Karpas-422 (cell line): ENCODE data around the gene PTP4A1. TPM values are rescaled to one million over a fixed set of nuclear protein-coding genes. Genes with fewer than 3 reads are reported as not detected.
"Not testable (repeated sequence)": the region's sequence is repeated elsewhere in the genome, so short reads cannot be mapped to it uniquely, and the experiment has no call there.

ENCODE experiments used
- DNase-seq: peaks from one replicate; pipeline ENCODE4 v3.0.0-alpha.2; 2015
- H2AFZ ChIP-seq: fragments of 200-600 bp; sonication (generic); 2 replicates; pipeline ENCODE4 v1.6.1; 2014; ENCODE audit warnings: antibody characterized with exemption, low read length, mixed read lengths
- H3K27ac ChIP-seq: fragments of 200-600 bp; sonication (generic); 2 replicates; pipeline ENCODE4 v1.5.1; 2014; ENCODE audit warnings: mild to moderate bottlenecking, low read length, moderate library complexity
- H3K27me3 ChIP-seq: fragments of 200-600 bp; sonication (generic); 2 replicates; pipeline ENCODE4 v1.6.1; 2014; ENCODE audit warnings: low read length, mixed read lengths
- H3K36me3 ChIP-seq: fragments of 200-600 bp; sonication (generic); 2 replicates; pipeline ENCODE4 v1.6.1; 2014; ENCODE audit warnings: low read length, mixed read lengths; ENCODE audit not compliant: insufficient read depth
- H3K4me1 ChIP-seq: fragments of 200-600 bp; sonication (generic); 2 replicates; pipeline ENCODE4 v1.6.1; 2014; ENCODE audit warnings: mild to moderate bottlenecking, low read length, mixed read lengths
- H3K4me2 ChIP-seq: fragments of 200-600 bp; sonication (generic); 2 replicates; pipeline ENCODE4 v1.6.1; 2014; ENCODE audit warnings: low read length, low read depth, mild to moderate bottlenecking; ENCODE audit not compliant: poor library complexity, severe bottlenecking
- H3K4me3 ChIP-seq: fragments of 200-600 bp; sonication (generic); 2 replicates; pipeline ENCODE4 v1.5.1; 2014; ENCODE audit warnings: mild to moderate bottlenecking, antibody characterized with exemption, low read length, mixed read lengths
- H3K79me2 ChIP-seq: fragments of 200-600 bp; sonication (generic); 2 replicates; pipeline ENCODE4 v1.6.1; 2014; ENCODE audit warnings: mild to moderate bottlenecking, low read length, mixed read lengths
- H3K9ac ChIP-seq: fragments of 200-600 bp; sonication (generic); 2 replicates; pipeline ENCODE4 v1.6.0; 2014; ENCODE audit warnings: low read length
- H3K9me2 ChIP-seq: fragments of 200-600 bp; sonication (generic), shearing (Covaris generic); replicated peaks from 2 replicates; pipeline ENCODE4 v1.6.0; 2014; ENCODE audit warnings: mild to moderate bottlenecking, low read length, moderate library complexity; ENCODE audit not compliant: insufficient read depth
- H3K9me3 ChIP-seq: fragments of 300-700, 200-600 bp; sonication (generic); 2 replicates; pipeline ENCODE4 v1.6.1; 2014; ENCODE audit warnings: low read length, mixed read lengths
- H4K20me1 ChIP-seq: fragments of 200-600 bp; sonication (generic); 2 replicates; pipeline ENCODE4 v1.6.1; 2014; ENCODE audit warnings: mild to moderate bottlenecking, antibody characterized with exemption, low read length, low read depth; ENCODE audit not compliant: insufficient read depth
- total RNA-seq: library from RNA; depleted of rRNA; stranded (reverse); fragments of >200 nt; shearing (Covaris generic); gene quantifications from 2 replicates; pipeline ENCODE4 v1.2.3, GENCODE V29; 2014; ENCODE audit warnings: low replicate concordance

Gene PTP4A1
- total RNA-seq, 1 experiment from 2014 or later = 39.5 TPM

DNA sequence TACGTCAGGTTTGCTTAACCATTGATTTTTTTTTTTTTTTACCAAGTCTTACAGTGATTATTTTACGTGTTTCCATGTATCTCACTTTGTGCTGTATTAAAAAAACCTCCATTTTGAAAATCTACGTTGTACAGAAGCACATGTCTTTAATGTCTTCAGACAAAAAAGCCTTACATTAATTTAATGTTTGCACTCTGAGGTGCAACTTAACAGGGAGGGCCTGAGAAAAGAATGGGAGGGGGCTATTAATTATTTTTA, 8.4 kb downstream of the PTP4A1 start:
- Histone ChIP-seq H2AFZ (no peak overlapping the region), H3K79me2 (peaks cover 14% of the 10 kb centered on the region), H3K36me3 (peaks cover 64% of the 10 kb centered on the region), H3K27ac (no peak overlapping the region), H3K9me3 (no peaks in the 10 kb centered on the region), H3K9me2 (no peaks in the 10 kb centered on the region), H3K4me3 (no peak overlapping the region), H3K9ac (no peak overlapping the region), H3K4me1 (no peaks in the 10 kb centered on the region), H4K20me1 (peaks cover 25% of the 10 kb centered on the region; the same call in 1 of the 2 replicates), H3K27me3 (no peaks in the 10 kb centered on the region), H3K4me2 (no peak overlapping the region)
- DNase-seq = no peak

DNA sequence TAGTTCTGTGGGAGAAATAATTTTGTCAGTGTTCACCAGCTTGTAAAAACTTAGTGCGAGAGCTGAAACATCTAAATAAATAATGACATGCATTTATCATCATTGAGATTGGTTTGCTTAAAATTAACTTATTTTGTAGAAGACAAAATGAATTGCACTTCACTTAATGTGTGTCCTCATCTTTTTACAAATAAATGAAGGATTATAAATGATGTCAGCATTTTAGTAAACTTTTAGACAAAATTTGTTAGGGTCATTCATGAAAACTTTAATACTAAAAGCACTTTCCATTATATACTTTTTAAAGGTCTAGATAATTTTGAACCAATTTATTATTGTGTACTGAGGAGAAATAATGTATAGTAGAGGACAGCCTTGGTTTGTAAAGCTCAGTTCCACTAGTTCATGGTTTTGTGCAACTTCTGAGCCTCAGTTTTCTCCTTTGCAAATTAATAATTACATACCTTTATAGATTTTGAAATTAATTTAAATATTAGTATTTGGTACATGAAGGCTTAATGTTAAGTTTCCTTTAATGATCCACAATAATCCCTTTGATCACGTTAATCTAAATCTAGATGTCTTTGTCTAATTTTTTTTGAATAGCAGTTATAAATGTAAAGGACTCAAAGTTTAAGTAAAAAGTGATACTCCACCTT, 9.2 kb downstream of the PTP4A1 start:
- Histone ChIP-seq H3K4me1 (no peaks in the 10 kb centered on the region), H3K27ac (no peak overlapping the region), H3K4me2 (no peak overlapping the region), H2AFZ (no peak overlapping the region), H3K36me3 (peaks cover 59% of the 10 kb centered on the region), H3K4me3 (no peak overlapping the region), H3K79me2 (peaks cover 7% of the 10 kb centered on the region), H3K9me2 (no peaks in the 10 kb centered on the region), H3K27me3 (no peaks in the 10 kb centered on the region), H3K9me3 (no peaks in the 10 kb centered on the region), H3K9ac (no peak overlapping the region), H4K20me1 (peaks cover 19% of the 10 kb centered on the region; the same call in 1 of the 2 replicates)
- no peak for DNase-seq

DNA sequence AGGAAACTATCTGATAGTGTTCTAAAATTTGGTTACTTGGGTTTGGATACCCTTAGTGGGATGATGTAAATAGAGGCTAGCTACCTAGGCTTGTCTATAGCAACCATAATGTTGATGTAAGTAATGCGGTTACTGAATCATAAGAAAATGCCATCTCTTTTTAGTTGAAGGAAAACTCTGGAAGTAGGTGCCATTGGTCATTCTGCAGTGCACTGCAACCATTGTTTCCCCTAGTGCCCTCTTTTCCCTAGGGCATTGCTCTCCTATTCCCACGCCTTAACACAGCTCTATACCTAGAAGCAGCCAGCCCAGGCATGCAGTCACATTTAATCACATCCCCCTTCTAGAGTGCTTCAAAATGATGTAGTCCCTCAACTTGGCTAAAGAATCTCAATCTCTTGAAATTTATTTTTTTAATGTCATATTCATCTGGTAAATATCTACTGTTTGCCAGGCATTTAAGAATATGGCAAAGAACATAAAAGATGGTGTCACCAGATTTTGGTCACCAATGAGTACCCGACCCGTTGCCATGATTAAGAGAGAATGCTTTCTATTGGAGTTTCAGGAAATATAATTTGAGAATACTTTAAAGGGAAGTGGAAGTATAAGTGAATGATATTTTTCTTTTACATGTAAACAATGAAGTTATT, 10.4 kb downstream of the PTP4A1 start:
- Histone ChIP-seq H3K4me3 (no peak overlapping the region), H3K4me1 (no peaks in the 10 kb centered on the region), H4K20me1 (peaks cover 10% of the 10 kb centered on the region; the same call in 1 of the 2 replicates), H3K27me3 (no peaks in the 10 kb centered on the region), H3K9ac (no peak overlapping the region), H3K9me3 (no peaks in the 10 kb centered on the region), H3K36me3 (peaks cover 51% of the 10 kb centered on the region), H3K4me2 (no peak overlapping the region), H3K27ac (no peak overlapping the region), H3K79me2 (no peaks in the 10 kb centered on the region), H2AFZ (no peak overlapping the region), H3K9me2 (no peaks in the 10 kb centered on the region)
- DNase-seq = no peak

DNA sequence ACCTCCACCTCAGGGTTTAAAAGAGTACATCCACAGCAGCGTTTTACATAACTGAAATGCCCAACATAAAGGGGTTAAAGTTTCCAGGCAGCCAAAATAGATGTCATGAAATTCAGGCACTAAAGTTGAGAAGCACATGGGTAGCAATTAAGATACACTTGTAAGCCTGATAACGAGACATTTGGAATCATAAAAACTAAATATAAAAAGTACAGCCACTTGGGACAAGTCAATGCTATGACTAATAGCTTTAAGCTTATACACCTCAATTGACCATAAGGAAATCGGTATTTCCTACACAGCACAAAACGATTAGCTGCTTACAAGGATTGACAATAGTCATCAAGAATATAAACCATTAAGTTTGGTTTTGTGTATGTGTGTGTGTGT, 11.8 kb downstream of the PTP4A1 start:
- Histone ChIP-seq H2AFZ (no peak overlapping the region), H3K79me2 (no peaks in the 10 kb centered on the region), H3K4me2 (no peak overlapping the region), H3K9ac (no peak overlapping the region), H3K36me3 (peaks cover 37% of the 10 kb centered on the region), H3K27me3 (no peaks in the 10 kb centered on the region), H4K20me1 (peaks cover 10% of the 10 kb centered on the region; the same call in 1 of the 2 replicates), H3K4me3 (no peak overlapping the region), H3K27ac (no peak overlapping the region), H3K9me3 (no peaks in the 10 kb centered on the region), H3K9me2 (no peaks in the 10 kb centered on the region), H3K4me1 (no peaks in the 10 kb centered on the region)
- no peak for DNase-seq

DNA sequence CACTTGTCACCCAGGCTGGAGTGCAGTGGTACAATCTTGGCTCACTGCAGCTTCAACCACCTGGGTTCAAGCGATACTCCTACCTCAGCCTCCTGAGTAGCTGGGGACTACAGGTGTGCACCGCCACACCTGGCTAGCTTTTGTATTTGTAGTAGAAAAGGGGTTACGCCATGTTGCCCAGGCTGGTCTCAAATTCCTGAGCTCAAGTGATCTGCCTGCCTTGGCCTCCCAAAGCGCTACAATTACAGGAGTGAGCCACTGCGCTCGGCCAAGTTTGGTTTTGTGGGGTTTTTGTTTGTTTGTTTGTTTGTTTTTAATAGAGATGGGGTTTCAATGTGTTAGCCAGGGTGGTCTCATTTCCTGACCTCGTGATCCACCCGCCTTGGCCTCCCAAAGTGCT, 12.3 kb downstream of the PTP4A1 start:
- no peak overlapping the region for H3K27ac ChIP-seq
- H3K36me3 ChIP-seq = peaks cover 33% of the 10 kb centered on the region
- no peak overlapping the region for H3K9ac ChIP-seq
- H3K4me3 ChIP-seq = no peak overlapping the region
- H2AFZ ChIP-seq = no peak overlapping the region
- H3K9me2 ChIP-seq = no peaks in the 10 kb centered on the region
- H3K27me3 ChIP-seq = no peaks in the 10 kb centered on the region
- H3K9me3 ChIP-seq = no peaks in the 10 kb centered on the region
- H3K79me2 ChIP-seq = no peaks in the 10 kb centered on the region
- peaks cover 10% of the 10 kb centered on the region; the same call in 1 of the 2 replicates for H4K20me1 ChIP-seq
- H3K4me1 ChIP-seq = no peaks in the 10 kb centered on the region
- DNase-seq = no peak
- H3K4me2 ChIP-seq = no peak overlapping the region

DNA sequence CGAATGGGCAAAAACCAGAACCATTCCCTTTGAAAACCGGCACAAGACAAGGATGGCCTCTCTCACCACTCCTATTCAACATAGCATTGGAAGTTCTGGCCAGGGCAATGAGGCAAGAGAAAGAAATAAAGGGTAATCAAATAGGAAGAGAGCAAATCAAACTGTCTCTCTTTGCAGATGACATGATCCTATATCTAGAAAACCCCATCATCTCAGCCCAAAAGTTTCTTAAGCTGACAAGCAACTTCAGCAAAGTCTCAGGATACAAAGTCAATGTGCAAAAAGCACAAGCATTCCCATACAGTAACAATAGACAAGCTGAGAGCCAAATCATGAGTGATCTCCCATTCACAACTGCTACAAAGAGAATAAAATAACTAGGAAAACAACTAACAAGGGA, 13.4 kb downstream of the PTP4A1 start:
- not testable (repeated sequence) for H3K4me1 ChIP-seq

DNA sequence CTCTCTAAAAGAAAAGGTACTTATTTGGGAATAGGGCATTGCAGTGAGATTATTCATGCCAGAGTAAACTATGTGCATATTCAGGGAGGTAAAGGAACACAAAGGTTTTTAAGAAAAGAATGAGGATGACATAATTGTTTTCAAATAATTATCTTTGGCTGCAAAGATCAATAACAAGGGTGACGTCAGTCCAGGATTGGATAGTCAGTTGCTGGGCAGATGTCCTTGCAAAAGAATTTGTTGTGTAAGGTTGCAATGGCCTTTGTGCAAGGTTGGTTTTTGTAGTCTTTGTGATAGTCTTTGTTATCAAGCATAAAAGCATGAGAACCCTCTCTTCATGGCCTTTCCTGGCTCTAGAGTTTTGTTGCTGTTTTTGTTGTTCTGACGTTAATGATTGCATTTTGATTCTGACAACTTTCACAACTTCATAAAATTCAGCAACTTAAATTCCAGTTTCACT, 17.7 kb downstream of the PTP4A1 start:
- H3K4me2 ChIP-seq = no peak overlapping the region

More for the DNA sequence above, 13.4 kb downstream of the PTP4A1 start:
- H3K9ac ChIP-seq, DNase-seq, H3K27ac ChIP-seq, H3K9me2 ChIP-seq, H3K27me3 ChIP-seq, H3K4me3 ChIP-seq, H2AFZ ChIP-seq, H3K79me2 ChIP-seq, H4K20me1 ChIP-seq, H3K4me2 ChIP-seq, H3K9me3 ChIP-seq: not testable (repeated sequence)
- H3K36me3 ChIP-seq = peaks cover 22% of the 10 kb centered on the region

DNA sequence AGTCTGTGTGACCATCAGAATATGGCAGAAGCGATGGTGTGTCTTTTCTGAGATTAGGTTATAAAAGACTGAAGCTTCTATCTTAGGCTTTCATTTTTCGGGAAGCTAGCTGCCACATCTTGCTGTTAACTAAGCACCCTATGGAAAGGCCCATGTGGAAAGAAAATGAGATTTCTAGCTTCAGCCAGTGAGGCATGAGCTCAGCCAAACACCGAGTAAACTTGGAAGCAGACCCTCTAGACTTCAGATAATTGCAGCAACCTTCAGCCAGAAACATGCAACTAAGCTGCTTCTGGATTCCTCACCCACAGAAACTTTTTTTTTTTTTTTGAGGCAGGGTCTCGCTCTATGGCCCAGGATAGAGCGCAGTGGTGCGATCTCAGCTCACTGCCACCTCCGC, 20.6 kb downstream of the PTP4A1 start:
- Histone ChIP-seq H3K9me3 (no peaks in the 10 kb centered on the region), H3K36me3 (no peaks in the 10 kb centered on the region), H4K20me1 (no peaks in the 10 kb centered on the region), H3K9me2 (no peaks in the 10 kb centered on the region), H3K9ac (no peak overlapping the region), H2AFZ (no peak overlapping the region), H3K79me2 (no peaks in the 10 kb centered on the region), H3K27ac (no peak overlapping the region), H3K4me1 (peaks cover 4% of the 10 kb centered on the region), H3K4me2 (no peak overlapping the region), H3K27me3 (no peaks in the 10 kb centered on the region), H3K4me3 (no peak overlapping the region)
- no peak for DNase-seq

More for the DNA sequence above, 17.7 kb downstream of the PTP4A1 start:
- no peak overlapping the region for H3K9ac ChIP-seq
- no peaks in the 10 kb centered on the region for H3K79me2 ChIP-seq
- no peaks in the 10 kb centered on the region for H3K9me3 ChIP-seq
- no peaks in the 10 kb centered on the region for H3K36me3 ChIP-seq
- H3K4me1 ChIP-seq = no peaks in the 10 kb centered on the region
- H3K27me3 ChIP-seq = no peaks in the 10 kb centered on the region
- no peak overlapping the region for H2AFZ ChIP-seq
- H3K27ac ChIP-seq = no peak overlapping the region
- DNase-seq = no peak
- no peaks in the 10 kb centered on the region for H3K9me2 ChIP-seq
- H3K4me3 ChIP-seq = no peak overlapping the region
- H4K20me1 ChIP-seq = no peaks in the 10 kb centered on the region
